ENCODE results near the gene PC. TPM values are rescaled to one million over a fixed set of nuclear protein-coding genes. Genes with fewer than 3 reads are reported as not detected.
"Not testable (repeated sequence)": the region's sequence is repeated elsewhere in the genome, so short reads cannot be mapped to it uniquely, and the experiment has no call there.

The PC gene
- polyA plus RNA-seq, 1 of the 3 experiments (the other 2 are of a cell fraction), result 9.7 TPM

- H3K36me3 ChIP-seq (replicated peaks in 1 of 2; ENCODE audit: control insufficient read depth in 1 of 2, insufficient read depth in 2 of 2, low read length in 1 of 2), result no peaks in the 10 kb centered on the region
- H3K9me2 ChIP-seq, result no peaks in the 10 kb centered on the region
- H3K4me2 ChIP-seq, result no peak overlapping the region
- ChIA-PET CTCF (interaction anchor here (0.6 to 1.5 kb wide), 2 partner anchors 10 to 31 kb away, joined by 3 to 7 read pairs; no protein-coding TSS in a partner anchor), POLR2A (no interaction called here)
- no peaks in the 10 kb centered on the region for H4K20me1 ChIP-seq (ENCODE audit: insufficient read depth)
- TF ChIP-seq FOXJ3 (CRISPR knock-in tag; IDR thresholded peaks at IDR 0.05) (no peak), MEF2A (IDR thresholded peaks at IDR 0.05; ENCODE audit: borderline replicate concordance, low read depth) (no peak), EP300 (IDR thresholded peaks at IDR 0.05; ENCODE audit: borderline replicate concordance in 1 of 2, low read depth in 1 of 2, low read length in 1 of 2) (no peak), NRF1 (IDR thresholded peaks at IDR 0.05; ENCODE audit: low read depth, low read length) (no peak), USF1 (IDR thresholded peaks at IDR 0.05; ENCODE audit: borderline replicate concordance, low read depth) (peak; percentile 81; the same call in 1 of the 2 replicates), YY1 (IDR thresholded peaks at IDR 0.05; ENCODE audit: low read depth) (0 out of 2 replicates have a peak, but pooled peaks have one; percentile 25), EZH2phosphoT487 (IDR thresholded peaks at IDR 0.05; ENCODE audit: borderline replicate concordance, low read depth) (no peak), POLR2AphosphoS5 (IDR thresholded peaks at IDR 0.05; ENCODE audit: low read depth, low read length) (no peak), SMC3 (IDR thresholded peaks at IDR 0.05; ENCODE audit: low read depth, low read length) (no peak), NFIC (IDR thresholded peaks at IDR 0.05; ENCODE audit: borderline replicate concordance) (no peak), CTCF (IDR thresholded peaks at IDR 0.05) (no peak), MXI1 (IDR thresholded peaks at IDR 0.05; ENCODE audit: low read depth, low read length) (no peak), ZBTB33 (IDR thresholded peaks at IDR 0.05; ENCODE audit: borderline replicate concordance, low read depth) (no peak)
- 0 out of 2 replicates have a peak overlapping the region, but pooled peaks have one; percentile 29 for H2AFZ ChIP-seq (ENCODE audit: low read depth)
- 87% methylated on average over 14 of the region's 14 CpGs for WGBS (ENCODE audit: low lambda C conversion rate)
- no peaks in the 10 kb centered on the region for H3K27me3 ChIP-seq (ENCODE audit: insufficient read depth)
- H3K9me3 ChIP-seq, result no peaks in the 10 kb centered on the region
- no peak overlapping the region for H3K4me3 ChIP-seq (ENCODE audit: low read depth in 2 of 2, low read length in 1 of 2)
- peaks cover 0 to 3% of the 10 kb centered on the region in 2 experiments; a peak in 1 of 4 replicates for H3K4me1 ChIP-seq (ENCODE audit: control insufficient read depth in 1 of 2, insufficient read depth in 2 of 2, low read depth in 1 of 2, low read length in 1 of 2)
- H3K27ac ChIP-seq (ENCODE audit: low read depth in 2 of 2, low read length in 1 of 2), result no peak overlapping the region
- no peaks in the 10 kb centered on the region for H3F3A ChIP-seq (replicated peaks; ENCODE audit: insufficient read depth)
- H3K79me2 ChIP-seq (ENCODE audit: insufficient read depth), result no peaks in the 10 kb centered on the region
- DNase-seq, result peak; percentile 61
- no peak overlapping the region for H3K9ac ChIP-seq
Measured at GRCh38 chr11:67006029-67006884, 48.1 kb upstream of the PC start.

- WGBS (ENCODE audit: low lambda C conversion rate), result 90% methylated on average over 8 of the region's 8 CpGs
- POLR2A ChIA-PET; H3K27ac ChIP-seq (ENCODE audit: low read depth in 2 of 2, low read length in 1 of 2): not testable (repeated sequence)
Measured at GRCh38 chr11:67005200-67005599, 47.0 kb upstream of the PC start.

More at GRCh38 chr11:67005200-67005599, 47.0 kb upstream of the PC start:
- not testable (repeated sequence) for H3K36me3 ChIP-seq (replicated peaks in 1 of 2; ENCODE audit: control insufficient read depth in 1 of 2, insufficient read depth in 2 of 2, low read length in 1 of 2); H3K9me3 ChIP-seq; H2AFZ ChIP-seq (ENCODE audit: low read depth); H3K9ac ChIP-seq; H3K27me3 ChIP-seq (ENCODE audit: insufficient read depth); H4K20me1 ChIP-seq (ENCODE audit: insufficient read depth); H3F3A ChIP-seq (replicated peaks; ENCODE audit: insufficient read depth); H3K4me3 ChIP-seq (ENCODE audit: low read depth in 2 of 2, low read length in 1 of 2); H3K4me2 ChIP-seq; DNase-seq; H3K9me2 ChIP-seq; H3K79me2 ChIP-seq (ENCODE audit: insufficient read depth); H3K4me1 ChIP-seq (ENCODE audit: control insufficient read depth in 1 of 2, insufficient read depth in 2 of 2, low read depth in 1 of 2, low read length in 1 of 2)
- CTCF ChIA-PET, result interaction anchor here (0.8 kb wide), 1 partner anchor 10 kb away, joined by 3 read pairs; no protein-coding TSS in a partner anchor

All from SK-N-SH (cell line).